Measurements from ENCODE around the gene ARHGAP21. TPM values are rescaled to one million over a fixed set of nuclear protein-coding genes. Genes with fewer than 3 reads are reported as not detected.

Gene ARHGAP21
- total RNA-seq, 1 donor from 2014 or later = 27.5 TPM

DNA sequence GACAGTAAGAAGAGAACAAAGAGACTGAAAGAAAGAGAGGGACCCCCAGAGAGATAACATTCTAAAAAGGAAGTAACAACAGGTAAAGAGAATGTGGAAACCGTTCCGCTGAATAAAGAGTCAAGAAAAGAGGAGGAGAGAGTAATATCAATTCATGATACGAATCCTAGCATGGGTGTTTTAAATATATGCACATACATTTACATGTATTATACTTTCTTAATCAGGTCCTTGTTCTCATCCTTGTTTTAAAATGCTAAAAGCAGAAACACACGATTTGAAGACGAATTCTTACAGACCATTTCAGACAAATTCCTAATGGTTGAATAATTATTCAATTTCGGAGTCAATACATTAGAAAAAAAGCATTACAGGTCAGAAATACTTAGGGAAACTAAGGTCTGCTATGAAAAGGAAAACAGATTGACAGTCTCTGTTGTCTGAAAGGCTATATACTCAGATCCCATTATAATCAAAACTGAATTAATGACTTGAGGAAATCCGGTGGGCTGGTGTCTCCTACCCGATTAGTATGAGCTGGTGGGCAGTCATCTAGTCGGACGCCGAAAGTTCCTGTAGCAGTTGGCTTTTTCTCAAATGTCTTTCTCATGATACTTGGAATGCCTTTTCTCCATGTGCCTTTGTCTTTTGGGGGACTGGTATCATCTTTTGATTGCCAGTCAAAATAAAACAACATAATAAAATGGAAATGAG is 127.3 kb downstream of the ARHGAP21 start:
- Histone ChIP-seq H3K27ac (no peak overlapping the region), H3K9me3 (no peaks in the 10 kb centered on the region)
- intact Hi-C loops (cut with DNase I) = no loop called here

DNA sequence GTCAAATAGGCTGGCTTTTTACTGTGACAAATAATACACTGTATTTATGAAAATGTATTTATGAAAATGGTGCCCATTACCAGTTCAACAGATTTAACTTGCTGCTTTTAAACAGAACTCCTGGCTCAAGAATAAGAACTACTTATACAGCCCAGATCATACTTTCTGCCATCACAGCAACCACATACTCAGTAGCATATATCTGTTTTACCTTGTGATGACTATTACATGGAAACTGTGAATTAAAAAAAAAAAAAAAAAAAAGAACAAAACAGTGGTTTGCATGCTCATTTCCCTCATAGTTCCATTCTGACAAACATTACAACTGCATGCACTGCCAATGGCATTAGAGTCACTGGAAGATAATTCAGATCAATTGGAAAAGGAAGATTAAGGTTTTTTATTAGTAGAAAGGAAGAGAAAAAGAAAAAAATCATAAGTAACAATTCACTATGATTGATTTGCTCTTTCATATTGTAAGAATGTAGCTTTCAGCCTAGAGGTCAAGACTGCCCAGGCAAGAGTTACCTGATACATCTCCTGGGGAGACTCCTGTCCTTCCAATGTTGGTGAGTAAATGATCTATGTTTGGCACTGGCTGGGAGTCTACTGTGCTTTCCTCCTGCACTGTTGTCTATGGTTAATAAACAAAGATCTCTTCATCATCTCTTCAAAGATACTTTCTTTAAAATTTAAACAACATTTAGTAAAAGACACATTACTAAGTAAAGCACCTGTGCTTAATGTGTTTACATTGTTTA is 132.8 kb downstream of the ARHGAP21 start:
- no peak overlapping the region for H3K27ac ChIP-seq
- H3K27me3 ChIP-seq = no peaks in the 10 kb centered on the region
- H3K4me3 ChIP-seq = no peak overlapping the region
- TF ChIP-seq, protein P1, sequence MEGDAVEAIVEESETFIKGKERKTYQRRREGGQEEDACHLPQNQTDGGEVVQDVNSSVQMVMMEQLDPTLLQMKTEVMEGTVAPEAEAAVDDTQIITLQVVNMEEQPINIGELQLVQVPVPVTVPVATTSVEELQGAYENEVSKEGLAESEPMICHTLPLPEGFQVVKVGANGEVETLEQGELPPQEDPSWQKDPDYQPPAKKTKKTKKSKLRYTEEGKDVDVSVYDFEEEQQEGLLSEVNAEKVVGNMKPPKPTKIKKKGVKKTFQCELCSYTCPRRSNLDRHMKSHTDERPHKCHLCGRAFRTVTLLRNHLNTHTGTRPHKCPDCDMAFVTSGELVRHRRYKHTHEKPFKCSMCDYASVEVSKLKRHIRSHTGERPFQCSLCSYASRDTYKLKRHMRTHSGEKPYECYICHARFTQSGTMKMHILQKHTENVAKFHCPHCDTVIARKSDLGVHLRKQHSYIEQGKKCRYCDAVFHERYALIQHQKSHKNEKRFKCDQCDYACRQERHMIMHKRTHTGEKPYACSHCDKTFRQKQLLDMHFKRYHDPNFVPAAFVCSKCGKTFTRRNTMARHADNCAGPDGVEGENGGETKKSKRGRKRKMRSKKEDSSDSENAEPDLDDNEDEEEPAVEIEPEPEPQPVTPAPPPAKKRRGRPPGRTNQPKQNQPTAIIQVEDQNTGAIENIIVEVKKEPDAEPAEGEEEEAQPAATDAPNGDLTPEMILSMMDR (IDR thresholded peaks at IDR 0.05) = no peak
- no peaks in the 10 kb centered on the region for H3K4me1 ChIP-seq
- H3K36me3 ChIP-seq = peaks cover 65 to 98% of the 10 kb centered on the region in 2 donors
- no peak for DNase-seq (ENCODE audit: low spot score in 2 of 2)
- intact Hi-C loops (cut with DNase I) = no loop called here
- no peaks in the 10 kb centered on the region for H3K9me3 ChIP-seq

More for the DNA sequence above, 127.3 kb downstream of the ARHGAP21 start:
- H3K4me3 ChIP-seq = no peak overlapping the region
- H3K27me3 ChIP-seq = no peaks in the 10 kb centered on the region
- DNase-seq (ENCODE audit: low spot score in 2 of 2) = no peak
- H3K36me3 ChIP-seq = peaks cover 76 to 97% of the 10 kb centered on the region in 2 donors
- no peaks in the 10 kb centered on the region for H3K4me1 ChIP-seq
- TF ChIP-seq, protein P1 (IDR thresholded peaks at IDR 0.05) = no peak

DNA sequence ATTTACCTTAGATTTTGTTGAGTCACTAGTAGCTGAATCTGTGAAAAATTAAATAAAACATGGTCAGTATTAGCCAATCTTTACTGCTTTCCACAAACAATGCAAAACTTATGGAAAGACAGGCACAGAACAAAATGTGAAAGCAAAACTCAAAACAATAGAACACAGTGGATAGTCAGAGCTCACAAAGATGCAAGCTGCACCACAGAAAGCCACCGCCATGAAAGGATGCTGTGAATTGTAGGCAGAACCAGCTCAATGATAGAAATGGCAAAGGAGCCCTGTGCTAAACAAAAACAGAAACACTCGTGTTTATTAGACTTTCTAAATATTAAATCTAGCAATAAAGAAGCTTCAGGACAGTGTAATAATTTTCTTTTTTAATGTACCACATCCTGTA is 134.4 kb downstream of the ARHGAP21 start:
- Histone ChIP-seq H3K36me3 (peaks cover 63 to 93% of the 10 kb centered on the region in 2 donors), H3K9me3 (no peaks in the 10 kb centered on the region), H3K27me3 (no peaks in the 10 kb centered on the region), H3K27ac (no peak overlapping the region), H3K4me1 (no peaks in the 10 kb centered on the region), H3K4me3 (no peak overlapping the region)
- intact Hi-C loops (cut with DNase I) = no loop called here
- TF ChIP-seq, protein P1 (IDR thresholded peaks at IDR 0.05) = no peak
- DNase-seq (ENCODE audit: low spot score in 2 of 2) = no peak

- TF ChIP-seq, protein P1 (IDR thresholded peaks at IDR 0.05) = no peak
- H3K4me1 ChIP-seq = no peaks in the 10 kb centered on the region
- H3K36me3 ChIP-seq = peaks cover 0 to 15% of the 10 kb centered on the region in 2 donors
- intact Hi-C loops (cut with DNase I) = no loop called here
- H3K4me3 ChIP-seq = no peak overlapping the region
- no peaks in the 10 kb centered on the region for H3K9me3 ChIP-seq
- DNase-seq (ENCODE audit: low spot score in 2 of 2) = no peak
- no peak overlapping the region for H3K27ac ChIP-seq
- H3K27me3 ChIP-seq = no peaks in the 10 kb centered on the region
Measured at GRCh38 chr10:24579906-24580305, 143.8 kb downstream of the ARHGAP21 start.

- H3K27me3 ChIP-seq = no peaks in the 10 kb centered on the region
- H3K27ac ChIP-seq = no peak overlapping the region
- DNase-seq (ENCODE audit: low spot score in 2 of 2) = no peak
- H3K4me1 ChIP-seq = no peaks in the 10 kb centered on the region
- H3K36me3 ChIP-seq = peaks cover 0 to 12% of the 10 kb centered on the region in 2 donors
- intact Hi-C loops (cut with DNase I) = no loop called here
- no peak overlapping the region for H3K4me3 ChIP-seq
- no peaks in the 10 kb centered on the region for H3K9me3 ChIP-seq
- TF ChIP-seq, protein P1 (IDR thresholded peaks at IDR 0.05) = no peak
Measured at GRCh38 chr10:24579448-24579847, 144.2 kb downstream of the ARHGAP21 start.

All from ascending aorta (tissue), 2 donors.